Astrocyte of the spinal cord (primary cell): ENCODE data around the gene NR3C2.

Experiments
- DNase-seq: peaks from one replicate; pipeline ENCODE4 v3.0.0; 2011; ENCODE audit warnings: low read depth, low spot score
- H3K4me3 ChIP-seq: 2 replicates; pipeline ENCODE4 v1.5.1; 2011; ENCODE audit warnings: low read depth, mild to moderate bottlenecking, low read length, moderate library complexity
- in situ Hi-C: cut with HindIII; loops from 2 replicates; pipeline ENCODE4 v1.10.0; 2017; ENCODE audit warnings: low sequenced_read_pairs
- TF ChIP-seq, protein P1 (sequence below): IDR thresholded peaks from 2 replicates; pipeline ENCODE4 v1.5.1; 2012; ENCODE audit warnings: low read depth, mild to moderate bottlenecking, low read length, inconsistent platforms

Gene NR3C2

DNA sequence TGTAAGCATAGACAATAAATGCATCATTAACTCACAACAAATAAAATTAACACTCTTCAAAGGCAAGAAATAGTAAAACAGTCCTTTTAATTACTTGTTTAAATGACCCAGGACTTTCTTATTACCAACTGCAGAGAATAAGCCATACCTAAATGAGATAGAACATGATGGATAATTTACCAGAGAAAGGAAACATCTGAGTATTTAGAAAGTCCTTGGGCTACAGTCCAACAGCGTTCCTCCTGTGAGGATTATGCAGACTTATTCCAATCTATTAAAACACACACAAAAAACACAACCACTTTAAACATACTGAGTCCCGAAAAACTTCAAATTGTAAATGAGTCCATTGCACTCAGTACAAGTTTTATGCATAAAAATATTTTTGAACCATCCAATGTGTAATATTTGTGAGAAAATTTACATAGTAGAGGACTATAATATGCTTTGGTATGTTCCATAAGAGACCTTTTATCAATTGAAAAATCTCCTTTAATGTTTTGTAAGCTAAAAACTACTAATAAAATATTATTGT lies 129.2 kb downstream of the NR3C2 start:
- in situ Hi-C loops = no loop called here
- TF ChIP-seq, protein P1, sequence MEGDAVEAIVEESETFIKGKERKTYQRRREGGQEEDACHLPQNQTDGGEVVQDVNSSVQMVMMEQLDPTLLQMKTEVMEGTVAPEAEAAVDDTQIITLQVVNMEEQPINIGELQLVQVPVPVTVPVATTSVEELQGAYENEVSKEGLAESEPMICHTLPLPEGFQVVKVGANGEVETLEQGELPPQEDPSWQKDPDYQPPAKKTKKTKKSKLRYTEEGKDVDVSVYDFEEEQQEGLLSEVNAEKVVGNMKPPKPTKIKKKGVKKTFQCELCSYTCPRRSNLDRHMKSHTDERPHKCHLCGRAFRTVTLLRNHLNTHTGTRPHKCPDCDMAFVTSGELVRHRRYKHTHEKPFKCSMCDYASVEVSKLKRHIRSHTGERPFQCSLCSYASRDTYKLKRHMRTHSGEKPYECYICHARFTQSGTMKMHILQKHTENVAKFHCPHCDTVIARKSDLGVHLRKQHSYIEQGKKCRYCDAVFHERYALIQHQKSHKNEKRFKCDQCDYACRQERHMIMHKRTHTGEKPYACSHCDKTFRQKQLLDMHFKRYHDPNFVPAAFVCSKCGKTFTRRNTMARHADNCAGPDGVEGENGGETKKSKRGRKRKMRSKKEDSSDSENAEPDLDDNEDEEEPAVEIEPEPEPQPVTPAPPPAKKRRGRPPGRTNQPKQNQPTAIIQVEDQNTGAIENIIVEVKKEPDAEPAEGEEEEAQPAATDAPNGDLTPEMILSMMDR = no peak
- H3K4me3 ChIP-seq = no peak overlapping the region
- no peak for DNase-seq

DNA sequence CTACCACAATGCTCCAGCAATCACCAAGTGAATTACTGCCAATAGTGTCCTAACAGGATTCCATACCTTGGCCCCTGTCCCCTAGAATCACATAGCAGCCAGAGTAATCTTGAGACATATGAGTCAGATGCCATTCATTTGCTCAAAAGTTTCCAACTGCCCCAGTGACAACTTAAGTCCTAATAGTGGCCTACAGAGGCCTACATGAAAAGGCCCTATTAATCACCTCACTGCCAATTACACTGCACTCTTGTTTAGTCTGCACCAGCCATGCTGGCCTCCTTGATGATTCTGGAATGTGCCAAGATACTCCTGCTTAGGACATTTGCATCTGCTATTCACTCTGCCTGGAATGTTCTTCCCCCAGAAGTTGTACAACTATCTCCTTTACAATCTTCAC lies 130.7 kb downstream of the NR3C2 start:
- DNase-seq = no peak
- H3K4me3 ChIP-seq = no peak overlapping the region
- TF ChIP-seq, protein P1 = no peak
- in situ Hi-C loops = no loop called here

DNA sequence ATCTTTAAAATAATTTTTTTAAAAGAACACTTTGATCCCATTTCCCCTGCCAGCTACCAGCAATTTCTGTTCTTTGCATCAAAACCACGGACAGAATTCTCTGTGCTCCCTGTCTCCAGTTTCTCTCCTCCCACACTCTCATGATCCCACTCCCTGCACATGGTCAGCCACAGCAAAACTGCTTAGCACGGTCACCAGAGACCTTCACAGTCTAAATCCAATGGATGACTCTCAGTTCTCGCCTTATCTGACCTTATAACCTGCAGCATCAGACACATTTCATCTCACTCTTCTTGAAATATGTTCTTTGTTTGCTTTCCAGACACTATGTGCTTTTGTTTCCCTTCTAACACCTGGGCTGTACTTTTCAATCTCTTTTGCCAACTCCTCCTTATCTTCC lies 131.5 kb downstream of the NR3C2 start:
- no peak overlapping the region for H3K4me3 ChIP-seq
- TF ChIP-seq, protein P1 = no peak
- in situ Hi-C loops = no loop called here
- DNase-seq = no peak

DNA sequence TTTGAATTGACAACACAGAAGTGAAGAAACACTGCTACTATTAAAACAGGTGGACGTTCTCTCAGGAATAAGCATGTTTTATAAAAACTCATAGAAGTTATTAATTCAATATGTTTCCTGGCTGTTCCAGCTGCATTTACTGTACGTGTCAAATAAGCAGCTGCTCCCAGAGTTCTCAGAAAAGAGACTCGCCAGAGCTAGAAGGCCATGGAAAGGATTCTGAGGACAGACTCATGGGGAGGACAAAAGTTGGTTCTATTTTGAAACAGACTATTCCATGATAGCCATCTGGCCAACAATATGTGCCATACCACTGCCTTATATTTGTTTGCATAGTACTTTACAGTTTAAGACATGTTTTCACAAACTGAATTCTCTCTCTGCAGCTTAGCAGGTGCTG lies 136.5 kb downstream of the NR3C2 start:
- TF ChIP-seq, protein P1 = no peak
- no peak for DNase-seq
- in situ Hi-C loops = no loop called here
- no peak overlapping the region for H3K4me3 ChIP-seq

DNA sequence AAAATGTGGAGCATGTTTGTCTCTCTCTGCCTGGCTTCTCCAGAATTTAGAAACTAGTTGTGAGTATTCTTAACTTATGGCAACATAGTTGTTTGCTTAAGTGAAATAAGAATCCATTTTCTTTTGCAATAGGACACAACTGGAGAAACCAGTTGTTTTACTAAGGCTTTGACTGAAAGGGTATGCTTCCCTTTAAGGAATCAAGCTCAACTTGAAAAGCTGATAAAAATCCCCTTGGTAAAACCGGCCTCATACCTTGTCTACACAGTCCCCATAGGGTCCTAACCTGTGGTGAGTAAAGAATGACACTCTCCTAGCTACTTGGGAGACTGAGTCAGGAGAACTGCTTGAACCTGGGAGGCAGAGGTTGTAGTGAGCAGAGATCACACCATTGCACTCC lies 139.8 kb downstream of the NR3C2 start:
- TF ChIP-seq, protein P1 = no peak

DNA sequence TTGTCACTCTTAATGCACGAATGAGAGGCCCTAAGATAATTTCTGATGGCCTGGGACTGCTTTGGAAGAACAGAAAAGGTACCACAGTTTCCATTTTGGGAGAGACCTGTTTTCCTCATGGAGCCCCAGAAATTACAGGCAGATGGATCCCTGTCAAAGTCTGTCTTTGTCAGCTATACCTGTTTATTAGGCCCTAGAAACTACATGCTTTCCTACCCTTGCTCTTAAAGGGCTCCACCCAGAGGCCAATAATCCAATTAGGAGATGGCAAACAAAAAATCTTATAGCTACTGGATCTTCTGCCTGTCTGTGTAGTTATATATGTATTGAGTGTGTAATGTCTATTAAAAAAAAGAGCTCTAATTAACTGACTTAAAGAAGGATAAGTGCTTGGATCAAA lies 141.3 kb downstream of the NR3C2 start:
- no peak for DNase-seq
- in situ Hi-C loops = no loop called here
- TF ChIP-seq, protein P1 = no peak
- H3K4me3 ChIP-seq = no peak overlapping the region

More for the DNA sequence above, 139.8 kb downstream of the NR3C2 start:
- DNase-seq = no peak
- no peak overlapping the region for H3K4me3 ChIP-seq
- in situ Hi-C loops = no loop called here

DNA sequence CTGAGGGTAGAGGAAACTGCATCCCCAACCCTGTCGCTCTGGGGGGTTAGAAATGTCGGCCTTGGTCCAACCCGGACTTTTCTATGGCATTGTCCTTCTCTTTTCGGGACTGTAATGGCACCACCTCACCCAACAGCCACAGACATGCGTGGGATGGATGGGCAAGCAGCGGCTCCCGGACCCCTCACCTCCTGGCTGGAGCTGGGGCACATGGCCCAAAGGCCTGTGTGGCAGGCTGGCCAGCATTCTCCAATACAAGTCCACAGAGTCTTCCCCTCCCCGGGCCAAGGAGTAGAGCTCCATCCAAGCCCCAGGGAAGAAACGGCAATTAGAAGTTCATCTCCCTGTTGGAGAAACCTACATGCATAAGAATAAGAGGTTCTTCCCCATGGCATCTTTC lies 142.9 kb downstream of the NR3C2 start:
- H3K4me3 ChIP-seq = no peak overlapping the region
- TF ChIP-seq, protein P1 = no peak
- no peak for DNase-seq
- in situ Hi-C loops = no loop called here
